ENCODE results near the gene IFNLR1. TPM values are rescaled to one million over a fixed set of nuclear protein-coding genes. Genes with fewer than 3 reads are reported as not detected.
A peak's percentile ranks its signal among the peaks of the same experiment; 100 is the strongest.

Gene IFNLR1
- total RNA-seq, 4 donors from 2014 or later = 2.0 to 7.4 (median 5.0) TPM

DNA sequence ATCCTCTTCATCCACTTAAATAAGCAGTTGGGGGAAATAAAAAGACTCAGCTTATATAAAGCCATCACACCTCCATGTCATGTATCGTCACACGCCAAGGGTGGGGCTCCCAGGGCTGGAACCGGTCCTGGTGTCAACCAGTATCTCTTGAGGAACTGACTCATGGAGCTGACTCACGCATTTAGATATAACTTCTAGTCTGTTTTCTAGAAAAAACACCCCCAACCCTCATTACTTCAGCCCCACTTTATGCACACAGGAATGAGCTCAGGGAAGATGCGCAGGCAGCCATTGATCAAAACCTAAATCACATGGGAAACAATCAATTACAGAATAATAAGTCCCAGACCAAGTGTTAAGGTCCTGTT lies 37.2 kb downstream of the IFNLR1 start:
- TF ChIP-seq POLR2A (IDR thresholded peaks at IDR 0.05) = no peak
- TF ChIP-seq, protein P1, sequence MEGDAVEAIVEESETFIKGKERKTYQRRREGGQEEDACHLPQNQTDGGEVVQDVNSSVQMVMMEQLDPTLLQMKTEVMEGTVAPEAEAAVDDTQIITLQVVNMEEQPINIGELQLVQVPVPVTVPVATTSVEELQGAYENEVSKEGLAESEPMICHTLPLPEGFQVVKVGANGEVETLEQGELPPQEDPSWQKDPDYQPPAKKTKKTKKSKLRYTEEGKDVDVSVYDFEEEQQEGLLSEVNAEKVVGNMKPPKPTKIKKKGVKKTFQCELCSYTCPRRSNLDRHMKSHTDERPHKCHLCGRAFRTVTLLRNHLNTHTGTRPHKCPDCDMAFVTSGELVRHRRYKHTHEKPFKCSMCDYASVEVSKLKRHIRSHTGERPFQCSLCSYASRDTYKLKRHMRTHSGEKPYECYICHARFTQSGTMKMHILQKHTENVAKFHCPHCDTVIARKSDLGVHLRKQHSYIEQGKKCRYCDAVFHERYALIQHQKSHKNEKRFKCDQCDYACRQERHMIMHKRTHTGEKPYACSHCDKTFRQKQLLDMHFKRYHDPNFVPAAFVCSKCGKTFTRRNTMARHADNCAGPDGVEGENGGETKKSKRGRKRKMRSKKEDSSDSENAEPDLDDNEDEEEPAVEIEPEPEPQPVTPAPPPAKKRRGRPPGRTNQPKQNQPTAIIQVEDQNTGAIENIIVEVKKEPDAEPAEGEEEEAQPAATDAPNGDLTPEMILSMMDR (IDR thresholded peaks at IDR 0.05 in 4 of 5, conservative IDR thresholded peaks at IDR 0.05 in 1 of 5) = no peak
- H3K9me3 ChIP-seq = no peaks in the 10 kb centered on the region
- H3K27ac ChIP-seq = no peak overlapping the region
- H3K4me3 ChIP-seq = no peak overlapping the region
- no peaks in the 10 kb centered on the region for H3K27me3 ChIP-seq
- ATAC-seq (peak in 1 of 2 donors; percentile 72), DNase-seq (peak in 1 of 2 donors; percentile 18)
- peaks cover 8 to 9% of the 10 kb centered on the region in 2 donors for H3K4me1 ChIP-seq
- intact Hi-C loops (cut with DNase I; ENCODE audit: low total_unique reads) (loop anchor here (1.0 kb wide), 1 partner anchor 242 kb away; no protein-coding TSS in a partner anchor), in situ Hi-C loops (cut with MboI; ENCODE audit: low sequenced_read_pairs in 4 of 4) (no loop called here)
- no peaks in the 10 kb centered on the region for H3K36me3 ChIP-seq

DNA sequence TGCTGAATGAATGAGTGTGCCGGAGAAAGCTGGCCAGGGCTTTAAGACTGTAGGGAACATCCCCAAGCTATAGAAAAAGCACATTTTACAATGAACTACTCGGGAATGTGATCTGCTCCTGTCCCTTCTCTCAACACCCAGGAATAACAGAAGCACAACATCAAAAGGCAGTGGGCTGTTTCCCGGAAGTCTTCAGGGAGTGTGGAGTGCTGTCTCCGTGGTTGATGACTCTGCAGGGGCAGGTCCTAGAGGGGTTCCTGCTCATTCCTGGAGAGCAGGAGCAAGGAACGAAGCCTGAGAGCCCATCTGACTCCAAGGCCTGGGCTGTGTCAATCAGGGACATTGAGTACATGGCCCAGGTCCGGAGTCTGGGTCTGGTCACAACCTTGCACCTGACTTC lies 39.3 kb downstream of the IFNLR1 start:
- no peak for TF ChIP-seq POLR2A (IDR thresholded peaks at IDR 0.05)
- TF ChIP-seq, protein P1 (IDR thresholded peaks at IDR 0.05 in 4 of 5, conservative IDR thresholded peaks at IDR 0.05 in 1 of 5) = no peak
- Histone ChIP-seq H3K9me3 (no peaks in the 10 kb centered on the region), H3K4me1 (peaks cover 9% of the 10 kb centered on the region in 2 donors), H3K27me3 (no peaks in the 10 kb centered on the region), H3K27ac (no peak overlapping the region), H3K36me3 (no peaks in the 10 kb centered on the region), H3K4me3 (no peak overlapping the region)
- no peak for ATAC-seq
- in situ Hi-C loops (cut with MboI; ENCODE audit: low sequenced_read_pairs in 4 of 4) (no loop called here), intact Hi-C loops (cut with DNase I; ENCODE audit: low total_unique reads) (no loop called here)
- DNase-seq = no peak

DNA sequence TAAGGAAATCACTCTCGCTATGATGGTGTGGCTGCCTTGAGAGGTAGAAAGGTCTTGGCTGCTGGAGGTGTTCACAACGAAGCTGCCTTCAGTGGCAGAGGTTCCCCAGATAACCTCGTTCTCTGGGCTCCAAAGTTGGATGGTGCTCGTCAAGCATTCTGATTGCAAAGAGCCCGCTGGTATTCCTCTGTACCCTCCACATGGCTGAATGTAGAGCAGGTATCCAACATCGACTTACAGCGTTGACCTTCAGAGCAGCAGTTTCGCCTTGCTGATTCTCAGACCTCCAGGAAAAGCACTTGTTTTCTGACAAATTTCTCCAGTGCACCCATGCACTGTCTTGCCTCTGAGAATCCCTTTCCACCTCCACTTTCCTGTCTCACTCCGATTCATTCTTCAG lies 39.9 kb downstream of the IFNLR1 start:
- H3K36me3 ChIP-seq = no peaks in the 10 kb centered on the region
- ATAC-seq = no peak
- no peak for TF ChIP-seq POLR2A (IDR thresholded peaks at IDR 0.05)
- TF ChIP-seq, protein P1 (IDR thresholded peaks at IDR 0.05 in 4 of 5, conservative IDR thresholded peaks at IDR 0.05 in 1 of 5) = no peak
- no peak overlapping the region for H3K27ac ChIP-seq
- DNase-seq = no peak
- in situ Hi-C loops (cut with MboI; ENCODE audit: low sequenced_read_pairs in 4 of 4) (no loop called here), intact Hi-C loops (cut with DNase I; ENCODE audit: low total_unique reads) (no loop called here)
- no peaks in the 10 kb centered on the region for H3K9me3 ChIP-seq
- no peak overlapping the region for H3K4me3 ChIP-seq
- peaks cover 9 to 15% of the 10 kb centered on the region in 2 donors for H3K4me1 ChIP-seq
- H3K27me3 ChIP-seq = no peaks in the 10 kb centered on the region

DNA sequence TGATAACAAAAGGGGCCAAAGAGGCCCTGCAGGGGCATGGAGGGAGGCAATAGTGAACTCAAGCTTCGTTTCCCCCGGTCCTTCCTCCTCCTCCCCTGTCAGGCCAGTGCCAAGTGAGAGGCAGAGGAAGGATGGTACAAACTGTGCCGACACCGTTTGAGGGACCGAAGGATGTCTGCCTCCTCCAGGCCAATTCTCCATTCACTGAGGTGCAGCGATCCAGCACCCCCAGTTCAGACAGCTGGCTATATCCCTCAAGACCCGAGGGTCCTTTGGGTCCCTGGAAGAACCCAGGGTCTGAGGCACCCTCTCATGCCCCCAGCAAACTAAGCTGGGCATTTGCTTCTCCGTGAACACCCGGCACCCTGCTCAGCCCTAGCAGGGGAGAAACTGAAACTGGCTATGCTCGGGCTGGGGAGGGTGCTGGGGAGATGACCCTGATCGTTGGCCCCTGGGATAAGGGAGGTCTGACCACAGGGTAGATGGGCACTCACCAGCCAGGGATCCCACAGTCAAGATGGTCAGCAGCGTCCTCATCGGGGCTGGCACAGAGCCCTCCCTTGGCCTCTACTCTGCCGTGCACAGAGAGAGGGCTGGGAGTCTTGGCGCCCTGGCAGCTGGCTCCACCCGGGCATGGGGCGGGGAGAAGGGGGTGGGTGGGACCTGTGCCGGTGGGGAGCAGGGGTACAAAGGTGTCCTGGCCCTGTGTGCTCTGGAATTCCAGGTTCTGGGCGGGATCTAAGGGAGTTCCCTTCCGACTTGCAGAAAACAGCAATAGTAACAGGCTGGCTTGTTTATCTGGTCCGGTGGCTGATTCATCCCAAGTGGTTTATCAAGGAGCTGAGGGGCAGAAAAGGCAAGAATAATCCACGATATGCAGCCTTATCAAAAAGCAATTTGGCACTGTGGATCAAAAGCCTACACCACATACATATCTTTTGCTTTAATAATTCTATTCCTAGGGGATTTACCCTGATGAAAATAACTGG lies 44.2 kb downstream of the IFNLR1 start, which contains the start of gene IL22RA1:
IL22RA1 (minus strand) TSS at position 595 of the 989 bp plus-strand sequence; CDS start at position 537, 58 bp downstream.
- peak within 1 kb of the TSS; percentile 33 to 61 (median 48) for H3K4me3 ChIP-seq
- TF ChIP-seq POLR2A (IDR thresholded peaks at IDR 0.05) = no peak
- TF ChIP-seq, protein P1 (IDR thresholded peaks at IDR 0.05 in 4 of 5, conservative IDR thresholded peaks at IDR 0.05 in 1 of 5) = no peak
- intact Hi-C loops (cut with DNase I; ENCODE audit: low total_unique reads) (no loop called here), in situ Hi-C loops (cut with MboI; ENCODE audit: low sequenced_read_pairs in 4 of 4) (no loop called here)
- no peak within 1 kb of the TSS for H3K27ac ChIP-seq
- DNase-seq (no peak), ATAC-seq (peak; percentile 43 to 48)
- peaks cover 0 to 7% of the 10 kb centered on the region in 2 donors for H3K4me1 ChIP-seq
- H3K36me3 ChIP-seq = no peaks in the 10 kb centered on the region
- no peaks in the 10 kb centered on the region for H3K27me3 ChIP-seq
- H3K9me3 ChIP-seq = no peaks in the 10 kb centered on the region

Measured in gastrocnemius medialis (tissue), 4 donors.